Transverse colon (tissue), 4 donors: ENCODE measurements around the gene ATG2B.

Source experiments
- CTCF ChIP-seq, 5 experiments: fragments of 200-600 bp in 3 of 5; fragments of 450-650 bp in 2 of 5; sonication (generic) in 3 of 5; IDR thresholded peaks; 1 replicate in 2 of 5; 2 replicates in 3 of 5; pipeline ENCODE4 v1.5.1; 2016 to 2017; ENCODE audit warnings: antibody characterized with exemption in 5 of 5, inconsistent platforms in 3 of 5, mild to moderate bottlenecking in 2 of 5, moderate library complexity in 1 of 5
- EP300 ChIP-seq: sonication (generic); formaldehyde crosslinking; IDR thresholded peaks from one replicate; pipeline ENCODE4 v1.6.1; 2017; ENCODE audit warnings: antibody characterized with exemption, low read depth
- POLR2A ChIP-seq: fragments of 450-650 bp; IDR thresholded peaks from one replicate; pipeline ENCODE4 v1.6.1; 2016; ENCODE audit warnings: antibody characterized with exemption, mild to moderate bottlenecking, moderate library complexity
- POLR2AphosphoS5 ChIP-seq, 3 donors: sonication (generic); formaldehyde crosslinking; IDR thresholded peaks; one replicate each; pipeline ENCODE4 v1.6.1; 2016; ENCODE audit warnings: antibody characterized with exemption in 3 of 3

- TF ChIP-seq POLR2AphosphoS5 (IDR thresholded peaks at IDR 0.05): peak; percentile 63 to 74 (median 67)
- TF ChIP-seq CTCF (IDR thresholded peaks at IDR 0.05): no peak
- no peak for TF ChIP-seq POLR2A
- TF ChIP-seq EP300: no peak
Observed at GRCh38 chr14:96249029-96249428, 114.1 kb downstream of the ATG2B start.
